Left ventricle myocardium inferior (tissue), 1 donor: ENCODE results near the gene BAIAP2L2. TPM values are rescaled to one million over a fixed set of nuclear protein-coding genes. Genes with fewer than 3 reads are reported as not detected.

ENCODE experiments used
- DNase-seq: peaks from one replicate; pipeline ENCODE4 v3.0.0-alpha.2; 2020
- H3K27ac ChIP-seq: fragments of 200-600 bp; replicated peaks from 2 replicates; pipeline ENCODE4 v1.8.0; 2021
- H3K27me3 ChIP-seq: fragments of 200-600 bp; 2 replicates; pipeline ENCODE4 v1.8.0; 2021; ENCODE audit warnings: low read depth
- H3K36me3 ChIP-seq: fragments of 200-600 bp; 2 replicates; pipeline ENCODE4 v1.8.0; 2021
- H3K4me1 ChIP-seq: fragments of 200-600 bp; 2 replicates; pipeline ENCODE4 v1.8.0; 2021
- H3K4me3 ChIP-seq: fragments of 200-600 bp; 2 replicates; pipeline ENCODE4 v1.8.0; 2021; ENCODE audit warnings: mild to moderate bottlenecking, moderate library complexity
- H3K9me3 ChIP-seq: fragments of 200-600 bp; replicated peaks from 2 replicates; pipeline ENCODE4 v1.8.0; 2021
- intact Hi-C: fragments of 100-400 bp; cut with micrococcal nuclease; formaldehyde crosslinking; loops from one replicate; pipeline ENCODE4 v1.11.0; 2022
- total RNA-seq: library from RNA; stranded (reverse); fragmentation: NEBNext Ultra II Directional; extraction: Animal tissue kit (Norgen Biotek cat#: 25700); gene quantifications from one replicate; pipeline ENCODE4 v1.2.1, GENCODE V29; 2021
- TF ChIP-seq, protein P1 (sequence below): fragments of 200-600 bp; IDR thresholded peaks from 2 replicates; pipeline ENCODE4 v1.8.0; 2021; ENCODE audit warnings: antibody characterized with exemption, mild to moderate bottlenecking, borderline replicate concordance
- donor health status: DM: no; HTN: yes; CAD: no; lungs with severe emphysema.

BAIAP2L2 gene
- total RNA-seq, 1 donor from 2014 or later = 0.16 TPM

DNA sequence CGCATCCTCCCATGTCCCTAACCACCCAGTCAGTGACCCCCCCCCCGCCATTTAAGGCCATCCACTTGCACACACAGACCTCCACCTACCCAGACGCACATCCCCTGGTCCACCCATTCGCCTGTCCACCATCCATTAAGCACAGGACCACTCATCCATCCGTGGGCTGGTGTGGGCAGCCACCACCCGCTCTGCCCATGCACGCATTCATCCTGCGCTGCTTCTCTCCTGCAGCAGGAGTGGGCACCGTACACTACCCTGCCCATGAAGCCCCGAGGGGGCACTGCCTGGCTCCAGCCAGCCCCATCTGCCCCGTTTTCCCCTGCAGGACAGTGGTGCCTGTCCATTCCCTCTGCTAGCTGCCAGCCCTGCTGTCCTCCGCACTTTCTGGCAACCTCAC, 22.6 kb downstream of the BAIAP2L2 start:
- TF ChIP-seq, protein P1, sequence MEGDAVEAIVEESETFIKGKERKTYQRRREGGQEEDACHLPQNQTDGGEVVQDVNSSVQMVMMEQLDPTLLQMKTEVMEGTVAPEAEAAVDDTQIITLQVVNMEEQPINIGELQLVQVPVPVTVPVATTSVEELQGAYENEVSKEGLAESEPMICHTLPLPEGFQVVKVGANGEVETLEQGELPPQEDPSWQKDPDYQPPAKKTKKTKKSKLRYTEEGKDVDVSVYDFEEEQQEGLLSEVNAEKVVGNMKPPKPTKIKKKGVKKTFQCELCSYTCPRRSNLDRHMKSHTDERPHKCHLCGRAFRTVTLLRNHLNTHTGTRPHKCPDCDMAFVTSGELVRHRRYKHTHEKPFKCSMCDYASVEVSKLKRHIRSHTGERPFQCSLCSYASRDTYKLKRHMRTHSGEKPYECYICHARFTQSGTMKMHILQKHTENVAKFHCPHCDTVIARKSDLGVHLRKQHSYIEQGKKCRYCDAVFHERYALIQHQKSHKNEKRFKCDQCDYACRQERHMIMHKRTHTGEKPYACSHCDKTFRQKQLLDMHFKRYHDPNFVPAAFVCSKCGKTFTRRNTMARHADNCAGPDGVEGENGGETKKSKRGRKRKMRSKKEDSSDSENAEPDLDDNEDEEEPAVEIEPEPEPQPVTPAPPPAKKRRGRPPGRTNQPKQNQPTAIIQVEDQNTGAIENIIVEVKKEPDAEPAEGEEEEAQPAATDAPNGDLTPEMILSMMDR = no peak
- H3K36me3 ChIP-seq = no peaks in the 10 kb centered on the region
- no peak overlapping the region for H3K27ac ChIP-seq
- peaks cover 6% of the 10 kb centered on the region for H3K4me1 ChIP-seq
- H3K4me3 ChIP-seq = no peak overlapping the region
- intact Hi-C loops = no loop called here
- H3K9me3 ChIP-seq = no peaks in the 10 kb centered on the region
- DNase-seq = no peak
- H3K27me3 ChIP-seq = peaks cover 25% of the 10 kb centered on the region

DNA sequence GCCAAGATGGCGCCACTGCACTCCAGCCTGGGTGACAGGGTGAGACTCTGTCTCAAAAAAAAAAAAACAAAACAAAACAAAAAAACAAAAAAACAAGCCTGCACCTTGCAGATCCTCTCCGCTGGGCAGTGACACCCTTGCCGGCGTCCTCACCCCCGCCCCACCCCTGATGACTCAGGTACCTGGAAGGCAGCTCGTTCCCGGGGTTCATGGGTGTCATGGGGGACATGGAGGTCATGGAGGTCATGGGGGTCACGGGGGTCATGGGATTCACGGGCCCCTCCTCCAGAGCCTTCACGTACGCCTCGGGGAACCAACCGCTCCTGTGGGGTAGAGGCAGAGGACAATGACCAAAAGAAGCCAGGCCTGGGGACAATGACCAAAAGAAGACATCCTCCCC, 23.5 kb downstream of the BAIAP2L2 start:
- H3K27ac ChIP-seq = no peak overlapping the region
- no peaks in the 10 kb centered on the region for H3K36me3 ChIP-seq
- H3K27me3 ChIP-seq = peaks cover 34% of the 10 kb centered on the region
- intact Hi-C loops = no loop called here
- H3K4me1 ChIP-seq = peaks cover 15% of the 10 kb centered on the region
- DNase-seq = no peak
- H3K9me3 ChIP-seq = no peaks in the 10 kb centered on the region
- H3K4me3 ChIP-seq = no peak overlapping the region
- TF ChIP-seq, protein P1 = no peak

DNA sequence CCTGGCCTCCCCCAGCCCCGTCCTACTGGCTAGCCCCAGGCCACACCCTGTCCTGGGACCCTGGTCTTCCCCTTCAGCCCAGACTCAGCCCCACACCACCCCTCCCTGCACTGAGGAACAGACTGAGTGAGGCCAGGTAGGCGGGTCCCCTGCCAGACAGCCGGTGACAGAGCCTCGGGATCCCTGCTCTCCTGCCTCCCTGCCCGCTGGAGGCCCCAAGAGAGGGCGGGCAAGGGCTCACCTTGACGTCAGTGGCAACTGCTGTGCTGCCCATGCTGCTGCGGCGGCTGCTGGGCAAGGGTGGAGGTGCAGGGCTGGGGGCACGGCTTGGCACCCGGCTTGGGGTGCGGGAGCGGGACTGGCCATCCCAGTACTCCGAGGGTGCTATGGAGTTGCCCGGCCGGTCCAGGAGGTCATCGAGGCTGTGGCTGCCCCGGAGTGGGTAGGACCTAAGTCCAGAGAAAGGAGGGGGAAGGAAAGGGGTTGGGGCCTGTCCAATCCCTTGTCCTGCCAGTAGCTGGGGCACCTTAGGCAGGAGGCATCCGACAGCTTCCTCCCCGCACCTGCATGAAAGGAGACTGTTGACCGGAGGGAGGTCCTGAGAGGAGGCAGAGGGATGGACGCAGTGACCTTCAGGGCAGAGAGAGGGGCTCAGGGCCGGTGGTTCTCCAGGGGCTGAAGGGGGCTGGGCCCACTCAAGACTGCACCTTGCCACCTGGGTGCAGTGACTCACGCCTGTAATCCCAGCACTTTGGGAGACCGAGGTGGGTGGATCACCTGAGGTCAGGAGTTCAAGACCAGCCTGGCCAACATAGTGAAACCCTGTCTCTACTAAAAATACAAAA, 24.3 kb downstream of the BAIAP2L2 start:
- Histone ChIP-seq H3K9me3 (no peaks in the 10 kb centered on the region), H3K4me3 (no peak overlapping the region), H3K27me3 (peaks cover 39% of the 10 kb centered on the region), H3K4me1 (peaks cover 21% of the 10 kb centered on the region), H3K27ac (no peak overlapping the region), H3K36me3 (no peaks in the 10 kb centered on the region)
- no peak for DNase-seq
- intact Hi-C loops = no loop called here
- TF ChIP-seq, protein P1 = no peak

GRCh38 chr22:38085501-38085900, 25.0 kb downstream of the BAIAP2L2 start:
- no peak overlapping the region for H3K4me3 ChIP-seq
- H3K27me3 ChIP-seq = peaks cover 39% of the 10 kb centered on the region
- DNase-seq = no peak
- intact Hi-C loops = no loop called here
- H3K4me1 ChIP-seq = peaks cover 27% of the 10 kb centered on the region
- no peaks in the 10 kb centered on the region for H3K36me3 ChIP-seq
- TF ChIP-seq, protein P1 = no peak
- no peak overlapping the region for H3K27ac ChIP-seq
- no peaks in the 10 kb centered on the region for H3K9me3 ChIP-seq

DNA sequence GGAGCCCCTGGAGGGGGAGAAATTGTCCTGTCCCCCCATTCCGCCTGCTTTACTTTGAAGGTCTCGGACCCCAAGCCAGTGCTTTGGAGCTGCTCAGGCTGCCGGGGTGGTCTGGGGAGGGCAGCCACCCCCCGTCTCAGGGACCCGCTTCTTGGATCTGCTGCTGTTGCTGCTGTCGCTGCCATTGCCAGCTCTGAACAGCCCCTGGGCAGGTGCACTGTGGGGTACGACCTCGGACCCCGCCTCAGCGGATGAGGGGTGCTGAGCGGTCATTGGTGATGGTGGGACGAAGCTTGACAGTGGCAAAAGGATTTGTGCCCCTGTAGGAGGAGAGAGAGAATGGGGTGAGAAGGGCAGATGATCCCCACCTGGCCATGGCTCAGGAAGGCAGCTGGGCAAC, 25.4 kb downstream of the BAIAP2L2 start:
- intact Hi-C loops = no loop called here
- TF ChIP-seq, protein P1 = no peak
- no peak for DNase-seq

More for the DNA sequence above, 25.4 kb downstream of the BAIAP2L2 start:
- peaks cover 27% of the 10 kb centered on the region for H3K4me1 ChIP-seq
- H3K4me3 ChIP-seq = no peak overlapping the region
- H3K9me3 ChIP-seq = no peaks in the 10 kb centered on the region
- H3K27ac ChIP-seq = no peak overlapping the region
- no peaks in the 10 kb centered on the region for H3K36me3 ChIP-seq
- peaks cover 39% of the 10 kb centered on the region for H3K27me3 ChIP-seq
